GM11168 (cell line): ENCODE measurements around the gene ITSN2.
"Not testable (repeated sequence)": the region's sequence is repeated elsewhere in the genome, so short reads cannot be mapped to it uniquely, and the experiment has no call there.

Source experiments
- in situ Hi-C: fragments of 300-500 bp; cut with MboI; formaldehyde crosslinking; loops from one replicate; pipeline ENCODE4 v1.12.0; 2022; ENCODE audit warnings: low sequenced_read_pairs; ENCODE audit not compliant: unreplicated experiment

ITSN2 gene

DNA sequence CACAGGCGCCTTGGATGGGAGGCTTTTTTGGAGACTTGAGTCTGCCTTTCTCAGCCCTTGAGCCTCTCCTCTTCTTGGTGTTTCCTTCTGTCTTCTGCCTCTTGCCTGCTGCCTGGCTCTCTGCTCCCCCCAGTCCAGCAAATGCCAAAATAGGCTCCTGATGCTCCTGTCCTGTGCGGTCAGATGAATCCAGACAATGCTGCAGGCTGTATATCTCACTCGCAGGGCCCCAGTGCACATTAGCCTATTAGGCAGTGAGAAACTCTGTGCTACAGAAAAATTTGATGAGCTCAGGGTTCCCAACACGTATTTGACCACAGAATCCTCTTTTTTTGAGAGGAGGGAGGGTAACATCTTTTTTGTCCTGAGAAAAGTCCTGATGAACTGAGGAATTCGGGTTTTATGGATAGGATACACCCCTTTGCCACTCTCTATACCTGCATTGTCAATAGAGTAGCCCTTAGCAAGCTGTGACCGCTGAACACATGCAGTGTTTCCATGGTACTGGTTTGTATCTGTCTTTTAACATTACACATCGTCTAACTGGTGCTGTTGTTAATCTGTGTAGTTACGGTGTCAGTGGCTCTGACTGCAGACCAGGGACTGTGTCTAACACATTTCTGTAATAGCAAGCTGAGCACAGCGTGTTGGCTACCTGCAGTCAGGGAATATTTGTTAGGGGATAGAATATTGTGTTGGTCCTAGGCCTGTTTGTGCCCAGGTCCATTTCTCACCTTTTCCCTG lies 134.7 kb downstream of the ITSN2 start:
- in situ Hi-C loops = no loop called here

DNA sequence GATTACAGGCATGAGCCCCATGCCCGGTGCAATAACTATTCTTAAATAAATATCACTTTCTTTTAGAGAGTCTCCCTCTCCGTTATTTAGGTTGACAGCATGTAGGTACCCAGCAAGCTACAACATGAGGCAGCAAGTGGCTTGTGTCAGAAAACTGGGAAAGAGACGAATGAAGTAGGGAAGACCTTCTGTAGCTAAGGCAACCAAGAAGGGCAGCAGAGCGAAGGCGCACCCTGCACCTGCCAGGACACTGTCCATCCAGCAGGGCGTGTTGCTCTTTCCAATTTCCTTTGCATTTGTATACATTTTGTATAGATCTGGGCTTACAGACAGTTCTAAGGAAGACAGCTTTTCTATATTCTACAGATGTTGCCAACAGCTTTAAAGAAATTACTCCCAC lies 137.4 kb downstream of the ITSN2 start:
- in situ Hi-C loops = no loop called here

DNA sequence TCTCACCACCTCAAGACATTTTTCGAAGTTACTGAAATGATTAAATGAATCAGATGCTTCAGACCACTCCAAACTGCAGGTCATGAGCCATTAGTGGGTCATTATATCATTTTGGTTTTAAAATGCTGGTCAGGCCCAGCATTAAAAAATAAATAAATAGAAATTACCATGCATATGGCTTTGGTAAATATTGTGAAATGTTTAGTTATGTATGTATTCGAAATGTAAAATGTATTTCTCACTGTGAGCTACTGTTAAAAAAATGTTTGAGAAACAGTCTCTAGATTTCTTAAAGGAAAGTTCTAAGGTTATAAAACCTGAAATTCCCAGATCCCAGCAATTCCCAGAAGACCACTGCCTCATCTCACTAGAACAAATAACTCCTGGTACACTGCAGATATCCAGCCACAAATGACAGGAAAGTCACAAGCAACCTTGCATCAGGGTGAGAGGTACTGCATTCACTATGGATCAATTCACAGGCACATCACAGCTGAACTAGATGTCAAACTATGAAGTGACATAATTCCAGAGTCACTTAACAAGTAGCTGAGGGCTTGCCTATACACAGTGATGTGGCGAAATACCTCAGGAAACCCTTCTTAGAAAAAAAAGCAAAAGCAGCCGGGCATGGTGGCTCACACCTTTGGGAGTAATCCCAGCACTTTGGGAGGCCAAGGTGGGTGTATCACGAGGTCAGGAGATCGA lies 138.8 kb downstream of the ITSN2 start:
- in situ Hi-C loops = no loop called here

- in situ Hi-C loops = no loop called here
These were observed 139.6 kb downstream of the ITSN2 start for GRCh38 chr2:24220554-24221291.

- in situ Hi-C loops = no loop called here
These were observed 145.5 kb downstream of the ITSN2 start for GRCh38 chr2:24214880-24215279.

DNA sequence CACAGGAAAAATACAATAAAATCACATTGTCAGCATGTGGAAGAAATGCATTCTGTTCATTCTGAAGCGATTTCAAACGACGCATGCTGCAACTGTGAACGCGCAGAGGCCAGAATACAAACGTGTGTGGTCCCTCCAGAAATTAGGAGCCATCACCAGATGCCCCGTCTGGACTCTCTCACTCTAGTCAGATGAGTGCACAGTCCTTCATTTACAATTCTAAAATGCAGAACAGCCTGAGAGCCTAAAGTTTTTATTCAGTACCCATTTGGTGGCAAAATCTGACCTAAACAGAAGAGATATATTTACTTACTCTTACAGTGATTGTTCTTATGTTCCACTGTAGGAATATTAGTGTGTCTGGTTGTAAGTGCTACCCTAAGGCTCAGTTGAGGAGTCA lies 148.9 kb downstream of the ITSN2 start:
- in situ Hi-C loops = no loop called here

- in situ Hi-C loops = no loop called here
These were observed 149.6 kb downstream of the ITSN2 start for GRCh38 chr2:24210723-24211122.

DNA sequence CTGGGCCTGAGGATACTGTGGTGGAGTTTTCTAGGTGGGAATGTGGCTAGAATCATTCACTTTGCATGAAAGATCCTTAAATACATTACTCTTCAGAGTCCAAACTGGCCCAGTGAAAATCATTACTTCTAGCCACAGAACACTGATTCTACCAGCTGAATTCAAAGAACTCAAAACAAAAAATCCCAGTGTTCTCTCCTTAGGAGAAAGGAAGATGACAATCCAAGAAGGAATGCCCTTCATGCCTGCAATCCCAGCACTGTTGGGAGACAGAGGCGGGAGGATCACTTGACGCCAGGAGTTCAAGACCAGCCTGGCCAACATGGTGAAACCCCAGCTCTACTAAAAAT lies 150.3 kb downstream of the ITSN2 start:
- in situ Hi-C loops = no loop called here

DNA sequence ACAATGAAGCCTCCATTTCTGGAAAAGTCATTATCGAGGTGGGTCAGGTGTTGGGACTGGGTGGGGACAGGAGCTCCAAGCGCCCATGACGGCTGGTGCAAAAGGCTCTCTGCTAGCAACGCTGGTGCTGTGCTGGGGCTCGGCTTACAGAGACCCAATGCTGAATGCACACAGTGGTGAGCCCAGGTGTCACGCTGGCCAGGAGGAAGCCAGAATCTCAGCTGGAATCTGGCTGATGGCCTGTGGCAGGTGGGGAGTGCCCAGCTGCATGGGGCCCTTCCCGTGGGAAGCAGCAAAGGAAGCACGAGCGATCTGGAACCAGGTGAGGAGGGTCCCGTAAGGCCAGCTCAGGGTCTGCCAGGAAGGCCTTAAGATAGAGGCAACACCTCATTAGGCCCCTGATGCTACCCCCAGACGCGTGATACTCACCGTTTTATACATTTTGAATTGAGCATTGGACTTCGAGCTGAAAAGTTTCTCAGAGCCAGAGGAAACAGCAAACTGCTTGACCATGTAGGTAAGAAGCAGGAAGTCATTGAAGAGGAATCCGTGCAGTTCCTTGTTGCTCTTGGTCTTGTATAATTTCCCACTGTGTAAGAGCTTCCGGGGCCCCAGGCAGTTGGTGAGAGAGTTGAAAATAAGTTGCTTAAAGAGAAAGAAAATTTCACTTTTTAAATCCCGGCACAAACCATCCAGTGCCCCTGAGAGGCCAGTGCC lies 150.8 kb downstream of the ITSN2 start:
- in situ Hi-C loops = no loop called here

GRCh38 chr2:24208490-24208889 lies 151.8 kb downstream of the ITSN2 start:
- in situ Hi-C loops = no loop called here

- in situ Hi-C loops = no loop called here
These were observed 153.0 kb downstream of the ITSN2 start for GRCh38 chr2:24207359-24207758.

DNA sequence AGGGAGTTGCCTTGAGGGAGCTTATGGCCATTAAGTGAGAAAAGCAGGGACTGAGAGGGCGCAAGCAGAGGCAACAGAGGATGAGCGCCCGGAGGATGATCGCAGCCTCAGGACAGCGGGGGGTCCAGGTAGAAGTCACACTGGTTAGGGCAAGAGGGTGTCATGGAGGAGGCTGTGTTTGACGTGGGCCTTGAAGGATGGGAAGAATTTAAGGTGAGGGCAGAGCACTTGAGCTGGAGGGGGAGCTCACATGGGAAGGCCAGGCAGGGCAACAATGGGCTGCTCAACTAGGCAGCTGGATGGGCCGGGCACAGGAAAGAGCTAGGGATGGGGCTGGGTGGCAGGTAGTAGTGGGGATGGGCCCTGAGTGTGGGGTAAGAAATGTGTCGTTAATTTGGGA lies 153.6 kb downstream of the ITSN2 start:
- in situ Hi-C loops = no loop called here

DNA sequence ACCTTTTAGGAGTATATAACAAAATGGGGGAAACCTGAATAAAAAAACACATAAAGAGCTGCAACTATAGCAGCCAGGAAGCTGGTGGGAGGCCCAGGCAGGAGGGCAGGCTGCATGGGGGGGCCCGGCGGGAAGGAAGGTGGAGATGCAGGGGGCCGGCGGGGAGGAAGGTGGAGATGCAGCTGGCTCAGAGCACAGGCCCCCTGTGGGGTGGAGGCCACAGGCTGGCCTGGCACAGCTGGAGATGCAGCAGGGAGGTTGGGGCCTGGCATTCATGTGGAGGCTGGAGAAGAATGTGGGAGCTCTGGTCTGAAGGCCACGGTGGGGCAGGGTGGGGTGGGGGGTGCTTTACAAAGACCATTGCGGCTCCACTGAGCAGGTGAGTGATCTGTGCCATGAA lies 154.1 kb downstream of the ITSN2 start:
- in situ Hi-C loops = no loop called here

DNA sequence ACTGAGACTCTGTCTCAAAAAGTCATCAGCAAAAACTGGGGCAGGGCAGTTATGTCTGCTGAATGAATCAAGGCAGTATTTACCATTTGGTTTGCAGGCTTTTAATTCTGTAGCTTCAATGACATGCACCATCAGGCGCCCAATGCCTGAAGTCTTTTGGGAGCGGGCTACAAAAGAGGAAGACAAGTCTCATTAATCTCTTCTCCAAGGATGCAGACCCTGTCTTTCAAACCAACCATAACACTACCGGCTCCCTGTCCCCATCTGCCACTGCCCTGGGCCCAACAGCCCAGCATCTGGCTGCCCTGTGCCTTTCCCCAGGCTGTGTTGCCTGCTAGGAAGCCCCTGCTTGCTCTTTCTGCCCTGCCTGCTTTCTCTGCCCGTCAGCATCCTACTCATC lies 155.2 kb downstream of the ITSN2 start:
- in situ Hi-C loops = no loop called here

GRCh38 chr2:24204505-24204904 lies 155.8 kb downstream of the ITSN2 start:
- in situ Hi-C loops = no loop called here

GRCh38 chr2:24203787-24204150 lies 156.6 kb downstream of the ITSN2 start:
- in situ Hi-C loops = no loop called here

DNA sequence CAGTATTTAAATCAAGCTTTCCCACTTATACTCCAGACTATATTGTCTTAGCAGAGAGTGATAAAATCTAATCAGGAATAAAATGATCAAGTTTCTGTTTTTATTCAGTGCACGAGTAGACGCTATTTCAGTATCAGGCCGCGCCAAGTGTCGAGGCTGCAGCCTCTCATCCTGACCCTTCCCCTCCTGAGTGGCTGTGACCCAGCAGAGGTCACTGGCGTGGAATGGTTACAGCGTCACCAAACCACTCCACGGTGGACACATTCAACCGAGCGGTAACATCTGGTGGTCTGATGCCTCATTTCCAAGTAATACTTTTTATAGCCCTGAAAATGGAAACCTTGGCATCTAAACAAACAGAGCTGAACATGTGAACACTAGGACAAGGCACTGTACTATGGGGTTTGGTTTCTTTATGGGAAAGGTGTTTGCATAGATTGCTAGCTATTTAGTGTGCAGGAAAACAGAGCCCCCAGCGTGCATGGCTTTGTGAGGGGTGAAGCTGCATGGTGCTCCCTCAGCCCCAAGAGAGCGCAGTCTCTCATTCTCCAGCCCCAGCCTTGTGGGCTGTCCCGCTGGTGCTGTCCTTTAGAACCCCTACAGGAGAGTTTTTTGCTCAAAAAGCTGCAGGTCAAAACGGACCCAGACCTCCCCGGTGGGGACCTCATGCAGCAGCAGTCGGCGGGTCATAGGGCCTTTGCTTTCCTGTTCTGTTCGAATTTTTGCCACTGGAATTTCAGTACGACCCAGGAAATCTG lies 157.1 kb downstream of the ITSN2 start:
- in situ Hi-C loops = no loop called here

- in situ Hi-C loops = no loop called here
These were observed 159.5 kb downstream of the ITSN2 start for GRCh38 chr2:24200799-24201198.

- in situ Hi-C loops = no loop called here
These were observed 160.3 kb downstream of the ITSN2 start for GRCh38 chr2:24199968-24200590.

- in situ Hi-C loops = not testable (repeated sequence)
These were observed 163.1 kb downstream of the ITSN2 start for GRCh38 chr2:24197213-24197612.
